Measurements from ENCODE around the gene DCTPP1. TPM values are rescaled to one million over a fixed set of nuclear protein-coding genes. Genes with fewer than 3 reads are reported as not detected.
A peak's percentile ranks its signal among the peaks of the same experiment; 100 is the strongest.

The DCTPP1 gene
- total and polyA plus RNA-seq, 9 of the 15 experiments (the other 6 are each of a cell fraction or from before 2014, with no cell fraction given): 45.0 to 132 (median 80.6) TPM

DNA sequence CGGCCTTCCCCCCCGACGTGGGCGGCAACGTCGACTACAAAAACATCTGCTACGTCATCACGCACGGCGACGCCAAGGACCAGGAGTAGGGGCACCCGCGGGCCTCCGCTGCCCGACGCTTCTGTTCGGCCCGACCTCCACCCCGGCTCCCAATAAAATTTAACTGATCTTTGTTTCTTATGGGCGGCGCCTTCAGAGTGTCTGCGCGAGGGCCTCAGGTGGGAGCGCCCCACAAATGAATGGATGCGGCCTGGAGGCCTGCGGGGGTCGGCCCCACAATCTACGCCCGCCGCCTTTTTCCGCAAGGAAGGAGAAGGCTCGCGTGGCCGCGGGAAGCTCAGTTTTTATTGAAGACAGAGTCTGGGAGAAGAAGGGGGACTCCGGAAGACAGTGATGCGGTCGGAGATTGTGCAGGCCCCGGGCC lies 52.0 kb downstream of the DCTPP1 start (continued):
- peak; percentile 91 for TF ChIP-seq NCOA6 (IDR thresholded peaks at IDR 0.05)
- no peak for TF ChIP-seq KLF16 (IDR thresholded peaks at IDR 0.05)
- TF ChIP-seq, protein P1, sequence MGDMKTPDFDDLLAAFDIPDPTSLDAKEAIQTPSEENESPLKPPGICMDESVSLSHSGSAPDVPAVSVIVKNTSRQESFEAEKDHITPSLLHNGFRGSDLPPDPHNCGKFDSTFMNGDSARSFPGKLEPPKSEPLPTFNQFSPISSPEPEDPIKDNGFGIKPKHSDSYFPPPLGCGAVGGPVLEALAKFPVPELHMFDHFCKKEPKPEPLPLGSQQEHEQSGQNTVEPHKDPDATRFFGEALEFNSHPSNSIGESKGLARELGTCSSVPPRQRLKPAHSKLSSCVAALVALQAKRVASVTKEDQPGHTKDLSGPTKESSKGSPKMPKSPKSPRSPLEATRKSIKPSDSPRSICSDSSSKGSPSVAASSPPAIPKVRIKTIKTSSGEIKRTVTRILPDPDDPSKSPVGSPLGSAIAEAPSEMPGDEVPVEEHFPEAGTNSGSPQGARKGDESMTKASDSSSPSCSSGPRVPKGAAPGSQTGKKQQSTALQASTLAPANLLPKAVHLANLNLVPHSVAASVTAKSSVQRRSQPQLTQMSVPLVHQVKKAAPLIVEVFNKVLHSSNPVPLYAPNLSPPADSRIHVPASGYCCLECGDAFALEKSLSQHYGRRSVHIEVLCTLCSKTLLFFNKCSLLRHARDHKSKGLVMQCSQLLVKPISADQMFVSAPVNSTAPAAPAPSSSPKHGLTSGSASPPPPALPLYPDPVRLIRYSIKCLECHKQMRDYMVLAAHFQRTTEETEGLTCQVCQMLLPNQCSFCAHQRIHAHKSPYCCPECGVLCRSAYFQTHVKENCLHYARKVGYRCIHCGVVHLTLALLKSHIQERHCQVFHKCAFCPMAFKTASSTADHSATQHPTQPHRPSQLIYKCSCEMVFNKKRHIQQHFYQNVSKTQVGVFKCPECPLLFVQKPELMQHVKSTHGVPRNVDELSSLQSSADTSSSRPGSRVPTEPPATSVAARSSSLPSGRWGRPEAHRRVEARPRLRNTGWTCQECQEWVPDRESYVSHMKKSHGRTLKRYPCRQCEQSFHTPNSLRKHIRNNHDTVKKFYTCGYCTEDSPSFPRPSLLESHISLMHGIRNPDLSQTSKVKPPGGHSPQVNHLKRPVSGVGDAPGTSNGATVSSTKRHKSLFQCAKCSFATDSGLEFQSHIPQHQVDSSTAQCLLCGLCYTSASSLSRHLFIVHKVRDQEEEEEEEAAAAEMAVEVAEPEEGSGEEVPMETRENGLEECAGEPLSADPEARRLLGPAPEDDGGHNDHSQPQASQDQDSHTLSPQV (IDR thresholded peaks at IDR 0.05): peak; percentile 89
- TF ChIP-seq, protein P2, sequence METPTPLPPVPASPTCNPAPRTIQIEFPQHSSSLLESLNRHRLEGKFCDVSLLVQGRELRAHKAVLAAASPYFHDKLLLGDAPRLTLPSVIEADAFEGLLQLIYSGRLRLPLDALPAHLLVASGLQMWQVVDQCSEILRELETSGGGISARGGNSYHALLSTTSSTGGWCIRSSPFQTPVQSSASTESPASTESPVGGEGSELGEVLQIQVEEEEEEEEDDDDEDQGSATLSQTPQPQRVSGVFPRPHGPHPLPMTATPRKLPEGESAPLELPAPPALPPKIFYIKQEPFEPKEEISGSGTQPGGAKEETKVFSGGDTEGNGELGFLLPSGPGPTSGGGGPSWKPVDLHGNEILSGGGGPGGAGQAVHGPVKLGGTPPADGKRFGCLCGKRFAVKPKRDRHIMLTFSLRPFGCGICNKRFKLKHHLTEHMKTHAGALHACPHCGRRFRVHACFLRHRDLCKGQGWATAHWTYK (CRISPR knock-in tag; IDR thresholded peaks at IDR 0.05): 0 out of 2 replicates have a peak, but pooled peaks have one; percentile 22
- TF ChIP-seq DLX4 (CRISPR knock-in tag; IDR thresholded peaks at IDR 0.05): no peak
- TF ChIP-seq SPI1 (IDR thresholded peaks at IDR 0.05; ENCODE audit: borderline replicate concordance, low read depth, low read length): 0 out of 2 replicates have a peak, but pooled peaks have one; percentile 30
- peak in 1 of 2 experiments; percentile 69; a peak in 1 of 4 replicates for TF ChIP-seq KDM4B (IDR thresholded peaks at IDR 0.05; ENCODE audit: borderline replicate concordance in 2 of 2, low read depth in 1 of 2)
- 0 out of 2 replicates have a peak, but pooled peaks have one; percentile 6 for TF ChIP-seq NR1H2 (CRISPR knock-in tag; IDR thresholded peaks at IDR 0.05)
- TF ChIP-seq LARP7 (IDR thresholded peaks at IDR 0.05): no peak
- TF ChIP-seq ZNF253 (CRISPR knock-in tag; conservative IDR thresholded peaks at IDR 0.05): no peak
- no peak for TF ChIP-seq JUNB (CRISPR knock-in tag; conservative IDR thresholded peaks at IDR 0.05)
- peak; percentile 52; the same call in 1 of the 2 replicates for TF ChIP-seq CREB3 (tag; conservative IDR thresholded peaks at IDR 0.05; ENCODE audit: low read depth)

All from K562 (cell line).